Stimulated activated CD8-positive, alpha-beta memory T cell treated with anti-CD3 and anti-CD28 coated beads, Interleukin-12 subunit alpha, Interleukin-12 subunit beta, amount 100 ng/mL, for 24 hours (primary cell): Measurements from ENCODE around the gene SOX13.

Experiments used
- DNase-seq: peaks from one replicate; pipeline ENCODE4 v3.0.0-alpha.2; 2020; ENCODE audit errors: extremely low read depth

SOX13 gene

DNA sequence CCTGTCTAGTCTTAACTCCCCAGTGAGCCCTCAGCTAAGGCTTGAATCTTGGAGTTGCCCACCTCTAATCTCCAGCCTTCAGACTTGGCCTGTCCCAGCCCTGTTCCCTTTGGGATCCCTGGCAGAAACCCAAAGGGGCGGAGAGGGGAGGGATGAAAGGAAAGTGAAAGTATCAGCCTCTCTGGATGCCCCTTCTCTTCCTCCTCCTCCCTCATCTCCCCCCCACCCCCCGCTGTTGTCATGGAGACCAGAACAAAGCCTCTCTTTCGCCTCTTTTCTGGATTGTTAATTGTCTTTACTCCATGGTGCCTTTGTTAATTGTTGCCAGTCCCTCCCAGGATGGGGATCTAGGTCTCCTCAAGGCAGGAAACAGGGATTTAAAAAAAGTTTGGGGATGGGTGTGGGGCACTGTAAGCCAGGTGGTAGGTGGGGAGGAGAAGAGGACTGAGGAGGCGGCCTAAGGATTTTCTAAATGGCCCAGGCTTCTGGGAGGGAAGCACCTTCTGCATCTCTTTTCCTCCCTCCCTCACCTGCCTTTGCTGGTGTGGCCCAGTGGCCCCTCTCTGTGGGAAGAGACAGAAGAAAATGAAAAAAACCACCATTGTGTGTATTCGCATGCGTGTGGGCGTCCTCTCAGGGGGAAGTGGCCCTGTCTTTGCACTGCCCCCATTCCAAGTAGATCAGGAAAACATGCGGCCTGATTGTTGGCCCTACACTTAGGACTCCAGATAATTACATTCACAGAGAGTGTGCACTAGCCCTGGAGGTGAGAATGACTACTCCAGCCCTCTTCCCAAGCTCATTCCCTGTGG is 7.5 kb upstream of the SOX13 start:
- no peak for DNase-seq

DNA sequence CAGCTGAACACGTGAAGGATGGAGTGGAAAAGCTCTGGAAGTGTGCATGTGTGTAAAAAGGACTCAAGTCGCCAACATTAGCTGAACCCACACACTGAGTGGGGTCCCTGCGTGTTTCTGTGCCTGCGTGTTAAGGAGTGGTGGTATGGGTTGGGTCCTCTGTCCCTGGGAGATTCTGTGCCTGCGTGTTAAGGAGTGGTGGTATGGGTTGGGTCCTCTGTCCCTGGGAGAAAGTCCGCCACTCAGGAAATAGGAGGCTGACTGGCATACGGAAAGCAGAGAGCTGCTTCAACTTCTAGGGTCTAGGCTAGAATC is 7.0 kb upstream of the SOX13 start:
- DNase-seq: no peak

DNA sequence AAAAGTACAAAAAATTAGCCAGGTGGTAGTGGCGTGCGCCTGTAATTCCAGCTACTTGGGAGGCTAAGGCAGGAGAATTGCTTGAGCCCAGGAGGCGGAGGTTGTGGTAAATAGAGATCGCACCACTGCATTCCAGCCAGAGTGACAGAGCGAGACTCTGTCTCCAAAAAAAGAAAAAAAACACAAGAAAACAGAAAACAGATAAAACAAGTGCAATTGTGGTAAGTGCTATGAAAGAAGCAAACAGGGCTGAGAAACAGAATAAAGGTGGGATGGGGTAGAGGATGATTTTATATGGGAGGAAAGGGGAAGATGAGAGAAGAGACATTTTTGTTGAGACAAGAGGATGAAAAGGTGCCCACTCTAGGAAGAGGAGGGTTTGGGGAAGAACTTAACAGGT is 5.0 kb upstream of the SOX13 start:
- no peak for DNase-seq

DNA sequence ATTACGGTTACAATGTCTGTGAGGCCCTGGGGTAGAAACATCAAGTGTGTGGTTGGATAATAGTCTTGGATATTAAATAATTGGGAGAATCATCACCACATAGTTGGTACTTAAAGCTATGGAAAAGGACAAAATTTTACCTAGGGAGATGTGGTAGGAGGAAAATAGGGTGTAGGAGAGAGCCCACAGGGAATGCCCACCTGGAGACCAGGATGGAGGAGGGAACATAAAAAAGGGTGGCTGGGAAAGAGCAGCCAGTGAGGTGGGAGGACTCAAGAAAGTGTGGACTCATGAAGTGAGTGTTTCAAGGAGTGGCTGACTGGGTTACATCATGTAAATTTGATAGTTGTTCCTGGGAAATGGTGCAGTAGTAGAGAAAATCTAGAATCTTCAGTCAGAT is 3.0 kb upstream of the SOX13 start:
- DNase-seq: no peak

DNA sequence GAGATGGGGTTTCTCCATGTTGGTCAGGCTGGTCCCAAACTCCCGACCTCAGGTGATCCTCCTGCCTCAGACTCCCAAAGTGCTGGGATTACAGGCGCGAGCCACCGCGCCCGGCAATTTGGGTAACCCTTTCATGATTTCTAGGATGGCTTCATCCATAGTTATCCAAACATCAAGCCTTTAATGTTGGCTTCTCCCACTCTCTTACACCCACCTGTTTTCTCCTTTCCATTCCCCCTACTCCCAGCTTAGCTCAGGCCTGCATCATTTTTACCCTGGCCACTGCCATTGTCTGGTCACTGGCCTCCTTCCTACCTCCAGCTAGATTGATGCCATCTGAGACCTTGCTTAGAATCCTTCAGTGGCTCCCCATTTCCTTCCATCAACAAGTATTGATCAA is 2.0 kb upstream of the SOX13 start:
- no peak for DNase-seq

DNA sequence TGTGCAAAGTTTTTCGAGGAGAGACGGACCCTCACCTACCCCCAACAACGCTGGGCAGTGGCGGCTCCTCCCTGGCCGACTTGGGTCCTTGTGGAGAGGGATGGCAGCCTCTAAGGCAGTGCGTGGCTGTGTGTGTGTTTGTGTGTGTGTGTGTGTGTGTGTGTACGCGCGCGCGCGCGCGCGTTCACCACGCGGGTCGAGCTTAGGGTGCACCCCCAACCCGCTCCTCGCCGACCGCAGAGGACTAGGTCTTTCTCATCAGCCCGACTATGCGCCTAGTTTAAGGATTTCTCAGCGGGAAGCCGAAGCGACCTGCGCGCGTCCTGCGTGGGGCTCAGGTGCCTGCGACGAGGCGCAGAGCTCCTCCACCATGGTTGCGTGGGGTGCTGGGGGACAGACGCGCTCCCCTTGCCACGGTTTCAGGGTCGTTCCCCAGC is 940 bp downstream of the SOX13 start:
- DNase-seq: no peak

DNA sequence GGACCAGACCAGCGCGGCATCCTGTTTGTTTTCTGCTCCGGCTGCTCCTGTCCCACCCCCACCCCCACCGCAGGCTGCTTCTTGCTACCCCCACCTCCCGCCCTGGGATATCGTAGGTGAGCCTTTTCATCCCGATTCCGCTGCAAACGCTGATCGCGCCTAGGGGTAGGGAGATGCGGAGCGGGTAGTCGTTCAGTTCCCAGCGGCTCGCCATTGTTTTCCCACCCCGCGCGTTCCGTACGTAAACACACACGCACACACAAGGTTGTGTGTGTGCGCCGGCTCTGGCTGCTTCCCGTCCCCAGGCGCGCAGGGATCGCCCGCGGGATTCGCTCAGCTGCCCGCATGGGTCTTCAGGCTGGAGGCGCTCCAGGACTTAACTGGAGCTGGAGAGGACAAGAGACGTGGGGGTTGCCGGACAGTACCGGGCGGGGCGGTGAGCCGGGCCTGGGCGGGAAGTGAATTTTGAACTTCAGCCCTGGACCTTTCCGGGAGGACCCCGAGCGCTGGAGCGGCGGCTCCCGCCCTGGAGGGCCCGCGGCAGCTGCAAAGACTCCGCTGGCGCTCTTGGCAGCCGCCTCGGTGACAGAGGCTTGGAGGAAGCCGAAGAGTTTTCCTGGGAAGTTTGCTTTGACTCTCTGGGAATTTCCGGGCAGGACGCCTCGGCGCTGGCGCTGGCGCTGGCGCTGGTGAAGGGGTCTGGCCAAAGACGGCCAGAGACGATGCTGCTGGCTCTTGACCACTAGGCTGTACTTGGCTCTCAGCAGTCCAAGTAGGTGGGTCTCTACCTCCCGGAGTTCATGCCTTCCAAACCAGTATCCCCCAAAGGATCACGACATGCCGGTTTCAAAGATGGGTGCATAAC is 1.6 kb downstream of the SOX13 start:
- no peak for DNase-seq

DNA sequence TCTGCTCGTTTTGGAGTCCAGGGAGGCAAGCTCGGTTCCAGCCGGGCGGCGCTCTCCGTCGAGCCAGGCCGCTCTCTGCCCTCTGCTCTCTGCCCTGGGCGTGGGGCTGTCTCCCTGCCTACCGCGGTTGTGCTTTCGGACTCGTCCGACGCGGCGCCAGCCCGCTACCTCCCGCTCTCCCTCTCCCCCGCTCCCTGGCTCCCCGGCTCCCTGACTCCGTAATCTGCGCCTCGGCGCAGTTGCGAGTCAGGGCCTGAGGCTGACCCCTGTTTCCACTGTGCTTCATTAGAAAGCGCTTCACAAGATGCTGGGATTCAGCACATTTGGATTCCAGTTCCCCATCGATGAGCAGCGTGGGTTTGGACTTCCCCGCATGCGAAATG is 2.2 kb downstream of the SOX13 start:
- DNase-seq: no peak

DNA sequence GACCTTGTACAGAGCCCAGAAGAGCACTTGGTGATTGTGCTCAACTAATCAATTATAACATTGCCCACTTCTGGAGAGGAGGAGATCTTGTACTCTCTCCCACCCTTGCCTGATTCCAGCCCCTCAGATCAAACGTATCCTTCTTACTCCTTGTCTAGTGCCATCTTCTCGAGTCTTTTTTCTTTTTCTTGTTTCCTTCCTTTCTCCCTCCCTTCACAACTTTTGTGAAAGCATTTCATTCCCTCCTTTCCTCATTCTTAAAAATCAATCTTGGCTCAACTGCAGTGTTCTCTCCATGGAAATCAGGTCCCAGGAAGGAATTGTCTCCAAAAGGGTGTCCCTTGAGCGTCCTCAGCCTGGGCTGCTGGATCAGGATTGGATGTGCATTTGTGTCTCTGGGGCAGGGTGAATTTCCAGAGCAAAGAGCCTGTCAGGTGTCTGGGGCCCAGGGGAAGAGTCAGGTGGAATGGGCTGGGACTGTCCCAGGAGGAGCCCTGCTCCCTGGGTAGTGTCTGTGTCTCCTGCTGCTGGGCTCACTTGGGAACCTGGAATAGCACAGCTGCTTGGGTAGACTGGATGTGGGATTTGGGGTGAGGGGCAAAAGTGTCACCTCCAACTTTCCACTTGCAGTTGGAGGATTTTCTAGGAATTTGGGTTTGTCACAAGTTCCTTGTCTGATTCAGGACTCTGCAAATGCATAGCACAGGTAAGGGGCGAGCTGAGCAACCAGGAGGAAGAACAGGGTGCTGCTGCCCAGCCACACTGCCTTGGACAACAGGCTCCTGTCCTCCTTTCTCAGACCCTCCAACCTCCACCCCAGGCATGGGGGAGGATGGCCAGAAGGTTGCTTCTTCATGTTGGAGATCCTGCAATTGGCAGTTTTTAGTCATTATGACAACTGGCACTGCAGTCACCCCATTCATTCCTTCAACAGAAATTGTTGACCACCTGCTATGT is 3.3 kb downstream of the SOX13 start:
- DNase-seq: no peak

DNA sequence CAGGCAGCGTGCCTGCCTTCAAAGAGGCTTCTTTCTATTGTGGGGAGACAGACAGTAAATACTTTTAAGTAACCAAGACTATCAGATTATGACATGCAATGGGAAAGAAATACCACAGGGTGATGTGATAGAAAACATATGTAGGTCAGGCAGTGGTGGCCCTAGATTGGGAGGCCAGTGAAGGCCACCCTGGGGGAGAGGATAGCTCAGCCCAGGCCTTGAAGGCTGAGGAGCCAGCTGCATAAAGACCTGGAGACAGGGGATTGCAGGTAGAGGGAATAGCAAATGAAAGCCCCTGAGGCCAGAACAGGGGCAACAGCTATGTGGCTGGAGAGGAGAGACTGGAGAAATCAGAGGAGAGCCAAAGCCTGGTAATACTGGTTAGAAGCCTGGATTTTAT is 4.0 kb downstream of the SOX13 start:
- DNase-seq: no peak

DNA sequence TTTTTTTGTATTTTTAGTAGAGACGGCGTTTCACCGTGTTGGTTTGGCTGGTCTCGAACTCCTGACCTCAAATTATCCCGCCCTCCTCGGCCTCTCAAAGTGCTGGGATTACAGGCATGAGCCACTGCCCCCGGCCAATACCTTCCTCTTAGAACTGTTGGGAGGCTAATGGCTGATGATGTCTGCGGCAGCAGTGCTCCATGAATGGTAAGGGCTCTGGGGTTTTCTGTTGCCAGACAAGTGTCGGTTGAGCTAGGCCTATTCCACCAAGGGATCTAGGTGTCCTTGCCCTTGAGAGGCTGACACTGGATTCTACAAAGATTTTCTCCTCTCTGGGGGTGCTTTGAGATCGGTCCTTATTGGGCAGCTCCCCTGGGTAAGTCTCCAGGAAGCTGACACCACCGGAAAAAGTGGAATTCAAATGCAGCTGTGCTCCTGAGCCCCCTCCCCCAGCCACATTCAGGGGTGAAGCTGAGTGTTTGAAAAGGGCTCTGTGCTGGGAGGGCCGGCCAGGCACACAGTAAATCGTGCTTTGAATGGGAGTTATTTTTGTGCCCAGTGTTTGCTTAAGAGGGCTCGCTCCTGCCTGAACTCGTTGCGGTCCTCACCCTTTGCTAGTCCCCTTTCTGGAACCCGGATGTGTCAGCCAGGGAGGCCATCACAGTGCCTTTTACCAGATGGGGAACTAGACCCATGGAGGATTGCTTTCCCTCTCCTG is 5.2 kb downstream of the SOX13 start:
- no peak for DNase-seq

DNA sequence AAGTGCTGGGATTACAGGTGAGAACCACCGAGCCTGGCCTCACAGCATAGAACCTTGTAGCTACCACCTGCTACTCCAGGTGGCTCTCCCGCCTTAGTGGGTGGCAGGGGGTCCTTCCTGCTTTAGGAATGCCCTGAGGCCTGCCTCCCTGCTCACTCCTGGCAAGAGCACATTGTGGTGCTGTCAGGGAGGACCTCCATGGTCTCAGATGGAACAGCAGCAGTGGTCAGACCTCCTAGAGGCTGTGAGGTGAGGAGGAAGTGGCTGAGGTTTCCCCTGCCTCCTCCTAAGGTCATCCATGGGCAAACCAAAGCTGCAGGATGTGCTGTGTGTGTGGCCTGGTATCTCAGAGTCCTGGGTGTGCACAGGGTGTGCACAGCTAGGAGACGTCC is 6.7 kb downstream of the SOX13 start:
- no peak for DNase-seq

DNA sequence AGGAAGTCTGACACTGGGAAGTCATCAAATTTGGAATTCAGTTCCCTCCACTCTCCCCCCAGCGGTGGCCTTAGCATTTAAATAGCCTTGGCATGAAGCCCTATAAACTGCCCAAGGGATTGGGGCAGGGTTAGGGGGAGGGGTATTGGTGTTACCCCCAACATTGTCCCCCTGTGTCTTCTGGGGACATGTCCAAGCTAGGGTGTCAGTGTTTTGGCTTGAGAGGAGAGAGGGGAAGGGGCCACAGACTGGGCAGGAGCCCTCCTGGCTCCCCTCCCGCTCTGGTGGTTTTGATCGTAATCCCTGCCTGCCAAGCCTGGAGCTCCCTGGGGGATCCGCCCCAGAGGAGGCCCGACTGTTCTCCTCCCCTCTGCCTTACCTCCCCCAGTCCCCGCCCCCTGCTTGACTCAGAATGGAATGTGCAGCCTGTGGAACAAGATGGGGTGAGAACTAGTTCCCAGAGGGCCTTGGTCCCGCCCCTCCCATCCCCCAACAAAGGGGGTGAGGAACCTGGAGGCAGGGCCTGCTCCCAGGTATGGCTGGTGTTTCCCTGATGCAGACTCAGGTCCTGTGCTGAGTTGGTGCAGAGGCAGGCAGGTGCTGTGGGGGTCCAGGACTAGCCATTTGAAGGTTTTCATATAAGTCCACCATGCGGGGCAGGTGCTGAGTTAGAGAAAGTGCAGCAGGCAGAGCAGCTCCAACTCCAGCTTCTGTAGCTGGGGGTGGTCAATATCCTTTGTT is 7.4 kb downstream of the SOX13 start:
- no peak for DNase-seq

DNA sequence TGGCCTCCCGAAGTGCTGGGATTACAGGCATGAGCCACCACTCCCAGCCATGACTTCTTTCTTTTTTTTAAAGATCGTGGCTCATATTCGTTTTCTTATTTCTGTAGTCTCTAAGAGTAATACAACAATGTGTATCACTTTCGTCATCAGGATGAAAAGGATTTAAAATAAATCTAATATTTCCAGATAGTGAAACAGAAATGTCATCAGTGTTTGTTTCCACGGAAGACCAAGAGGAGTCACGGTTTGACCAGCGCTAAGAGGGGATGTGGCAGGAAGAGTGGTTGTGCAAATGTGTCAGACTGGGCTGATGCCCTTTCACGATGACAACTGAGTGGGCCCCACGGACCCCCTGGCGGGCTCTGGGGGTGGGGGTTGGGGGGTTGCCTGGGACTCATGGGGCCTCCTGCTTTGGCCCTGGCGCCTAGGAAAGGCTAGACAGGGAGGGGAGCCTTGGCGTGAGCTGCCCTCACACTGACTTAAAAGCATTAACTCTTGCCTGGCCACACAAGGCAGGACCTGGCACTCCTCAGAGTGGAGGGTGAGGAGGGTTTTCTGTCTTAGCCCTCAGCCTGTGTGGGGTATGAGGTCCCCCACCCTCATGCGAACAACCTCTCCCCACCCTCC is 8.4 kb downstream of the SOX13 start:
- no peak for DNase-seq

DNA sequence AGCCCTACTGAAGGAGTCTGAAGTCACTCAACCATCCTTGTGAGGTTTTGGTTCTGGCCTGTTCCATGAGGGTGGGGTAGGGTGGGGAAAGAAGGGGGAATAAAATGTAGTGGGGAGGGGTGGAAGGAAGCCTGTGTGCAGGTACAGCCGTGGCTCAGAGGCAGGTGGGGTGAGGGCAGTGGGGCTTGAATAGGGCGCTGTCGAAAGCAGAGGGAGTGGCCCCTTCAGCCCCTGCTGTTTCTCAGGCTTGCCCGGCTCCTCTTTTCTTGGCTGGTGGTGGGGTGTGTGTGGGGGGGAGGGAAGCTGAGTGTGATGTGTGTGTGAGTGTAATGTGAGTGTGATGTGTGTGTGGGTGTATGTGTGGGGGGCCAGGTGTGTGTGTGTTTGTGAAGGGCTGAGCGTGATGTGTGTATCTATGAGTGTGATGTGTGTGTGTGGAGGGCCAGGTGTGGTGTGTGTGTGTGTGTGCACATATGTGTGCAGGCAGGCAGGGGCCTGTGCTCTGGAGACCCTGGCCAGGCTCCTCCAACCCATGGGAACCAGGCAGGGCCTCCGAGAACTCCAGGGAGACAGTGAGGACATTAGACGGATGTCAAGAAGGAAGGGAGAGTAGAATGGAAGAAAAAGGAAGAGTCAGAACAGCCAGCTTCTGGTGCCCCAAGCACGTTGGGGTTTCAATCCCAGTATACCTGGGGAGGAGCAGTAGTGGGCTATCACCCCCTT is 9.0 kb downstream of the SOX13 start:
- DNase-seq: no peak

DNA sequence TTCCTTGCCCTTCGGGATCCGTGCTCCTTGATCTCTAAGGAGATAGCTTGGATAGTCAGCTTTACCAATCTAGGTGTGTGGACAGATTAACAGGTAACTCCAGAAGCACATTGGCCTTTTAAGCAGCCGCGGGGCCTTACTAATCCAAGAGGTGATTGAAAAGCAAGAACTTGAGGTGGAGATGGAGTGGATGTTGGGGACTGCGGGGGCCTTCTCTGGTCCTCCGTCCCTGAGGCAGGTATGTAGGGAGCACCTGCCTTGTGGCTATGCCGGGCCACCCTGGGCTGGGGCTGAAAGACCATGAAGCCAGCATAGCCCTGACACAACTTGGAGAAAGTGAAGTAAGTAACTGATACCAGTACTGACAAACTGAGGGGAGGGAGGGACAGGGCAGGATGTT is 10.6 kb downstream of the SOX13 start:
- no peak for DNase-seq

DNA sequence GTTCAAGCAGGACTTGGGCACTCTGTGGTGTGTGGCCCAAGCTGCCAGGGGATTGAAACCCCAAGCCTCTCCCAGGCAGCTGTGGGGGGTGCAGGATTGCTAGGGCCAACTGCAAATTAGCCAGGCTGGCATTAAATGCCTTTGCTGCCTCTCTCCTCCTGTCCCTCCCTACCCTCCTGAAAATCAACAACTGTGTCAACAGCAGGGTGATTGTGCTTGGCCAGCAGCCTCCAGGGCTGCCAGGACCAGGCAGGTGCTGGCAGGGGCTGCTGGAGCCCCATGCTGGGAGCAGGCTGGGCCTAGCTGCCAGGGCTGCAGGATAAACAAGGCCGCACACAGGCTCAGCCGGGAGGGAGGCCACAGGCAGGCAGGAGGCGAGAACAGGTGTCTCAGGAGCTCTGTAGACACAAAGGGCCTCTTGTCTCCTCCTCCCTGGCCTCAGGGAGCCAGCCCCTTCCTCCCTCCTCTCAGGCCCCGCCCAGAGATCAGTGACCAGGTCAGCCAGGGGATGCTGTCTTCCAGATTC is 11.4 kb downstream of the SOX13 start:
- no peak for DNase-seq

DNA sequence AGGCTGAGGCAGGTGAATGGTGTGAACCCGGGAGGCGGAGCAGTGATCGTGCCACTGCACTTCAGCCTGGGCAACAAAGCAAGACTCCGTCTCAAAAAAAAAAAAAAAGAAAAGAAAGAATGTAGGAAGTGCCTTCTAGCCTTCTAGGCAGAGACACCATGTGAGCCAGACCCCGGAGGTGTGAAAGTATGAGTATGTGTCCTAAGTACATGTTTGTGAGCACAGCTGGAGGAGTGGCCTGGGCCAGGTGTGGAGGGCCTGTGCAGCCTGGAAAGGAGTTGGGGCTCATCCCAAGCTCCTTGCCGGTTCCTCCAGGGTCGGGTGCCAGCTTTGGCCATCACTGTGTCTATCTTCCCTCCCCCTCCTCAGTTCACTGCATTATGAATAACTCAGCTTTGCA is 13.0 kb downstream of the SOX13 start:
- DNase-seq: no peak

DNA sequence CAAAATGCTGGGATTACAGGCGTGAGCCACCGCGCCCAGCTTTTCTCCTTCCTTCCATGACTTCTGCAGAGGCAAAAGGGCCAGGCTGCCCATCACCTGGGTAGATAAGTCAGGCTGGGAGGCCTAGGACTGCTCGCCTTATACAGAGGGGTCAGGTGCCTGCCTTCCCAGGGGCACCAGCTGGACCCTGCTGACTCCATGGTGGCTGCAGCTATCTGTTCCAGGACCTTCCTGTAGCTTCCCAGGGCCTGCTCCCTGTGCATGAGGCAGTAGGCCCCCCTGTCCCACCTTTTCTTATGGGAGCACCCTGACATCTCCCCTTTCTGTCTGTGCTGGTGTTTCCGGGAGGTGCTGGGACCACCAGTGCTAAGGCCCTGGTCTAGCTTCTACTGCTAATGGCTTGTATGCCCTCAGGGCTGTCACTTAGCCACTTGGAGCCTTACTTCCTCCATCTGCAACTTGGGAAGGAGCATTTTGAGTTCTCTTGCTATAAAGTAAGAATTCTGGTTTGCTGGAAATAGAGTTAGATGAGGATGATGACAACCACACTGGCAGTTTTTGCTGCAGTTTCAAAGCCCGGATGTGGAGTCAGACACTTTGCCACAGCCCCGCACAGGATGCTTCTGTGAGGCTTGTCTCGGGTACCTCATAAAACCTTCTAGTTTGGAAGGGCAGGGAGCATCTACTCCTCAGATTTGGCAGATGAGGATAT is 14.4 kb downstream of the SOX13 start:
- no peak for DNase-seq
